ENCODE results near the gene CSF2RB. TPM values are rescaled to one million over a fixed set of nuclear protein-coding genes. Genes with fewer than 3 reads are reported as not detected.
A peak's percentile ranks its signal among the peaks of the same experiment; 100 is the strongest.

CSF2RB gene
- total and polyA plus RNA-seq, 10 of the 15 experiments (the other 5 are each of a cell fraction or from before 2014, with no cell fraction given) = 0.82 to 12.5 (median 5.4) TPM

GRCh38 chr22:36873614-36874308, 39.7 kb upstream of the CSF2RB start (continued):
- TF ChIP-seq ZBTB11 (CRISPR knock-in tag; IDR thresholded peaks at IDR 0.05) (no peak), ZBTB33 (IDR thresholded peaks at IDR 0.05) (no peak), HDAC2 (IDR thresholded peaks at IDR 0.05) (no peak), SREBF1 (IDR thresholded peaks at IDR 0.05; ENCODE audit: low read length) (no peak), NRF1 (conservative IDR thresholded peaks at IDR 0.05; ENCODE audit: low read depth, low read length) (no peak), STAT1 (conservative IDR thresholded peaks at IDR 0.05) (no peak), ELK1 (IDR thresholded peaks at IDR 0.05; ENCODE audit: low read depth, low read length) (no peak), KAT2A (conservative IDR thresholded peaks at IDR 0.05; ENCODE audit: control insufficient read depth, low read depth, low read length) (no peak), SIX5 (IDR thresholded peaks at IDR 0.05; ENCODE audit: low read depth, low read length, severe bottlenecking) (no peak), RAD21 (IDR thresholded peaks at IDR 0.05; ENCODE audit: insufficient read depth, low read depth, low read length) (peak; percentile 63), KLF5 (IDR thresholded peaks at IDR 0.05; ENCODE audit: partially characterized antibody) (no peak), ETV6 (conservative IDR thresholded peaks at IDR 0.05 in 1 of 2, IDR thresholded peaks at IDR 0.05 in 1 of 2; ENCODE audit: borderline replicate concordance in 1 of 2, low read depth in 1 of 2) (peak in 1 of 2 experiments; percentile 80; a peak in 1 of 4 replicates), BHLHE40 (IDR thresholded peaks at IDR 0.05; ENCODE audit: borderline replicate concordance in 1 of 2, low read depth in 2 of 2, low read length in 1 of 2) (no peak; a peak in 1 of 4 replicates), TCF7 (IDR thresholded peaks at IDR 0.05; ENCODE audit: borderline replicate concordance) (peak; percentile 86), CUX1 (IDR thresholded peaks at IDR 0.05; ENCODE audit: insufficient replicate concordance, low read depth, low read length) (no peak)

Measured in GM12878 (cell line).